Keratinocyte (primary cell): ENCODE measurements around the gene STARD5.

Source experiments
- EZH2 ChIP-seq: IDR thresholded peaks from one replicate; pipeline ENCODE4 v1.6.1; 2012; ENCODE audit warnings: inconsistent platforms, mild to moderate bottlenecking, low read length, moderate library complexity
- TF ChIP-seq, protein P1 (sequence below), 3 experiments: IDR thresholded peaks in 1 of 3; conservative IDR thresholded peaks in 1 of 3; optimal IDR thresholded peaks in 1 of 3; 2 replicates in 2 of 3; 3 replicates in 1 of 3; pipeline versions ENCODE3 to v1.5.1; 2011; ENCODE audit warnings: low read length in 3 of 3, mild to moderate bottlenecking in 3 of 3, moderate library complexity in 2 of 3, control low read depth in 1 of 3, inconsistent platforms in 1 of 3; ENCODE audit not compliant: insufficient read depth in 2 of 3; ENCODE audit errors: extremely low read depth in 1 of 3

DNA sequence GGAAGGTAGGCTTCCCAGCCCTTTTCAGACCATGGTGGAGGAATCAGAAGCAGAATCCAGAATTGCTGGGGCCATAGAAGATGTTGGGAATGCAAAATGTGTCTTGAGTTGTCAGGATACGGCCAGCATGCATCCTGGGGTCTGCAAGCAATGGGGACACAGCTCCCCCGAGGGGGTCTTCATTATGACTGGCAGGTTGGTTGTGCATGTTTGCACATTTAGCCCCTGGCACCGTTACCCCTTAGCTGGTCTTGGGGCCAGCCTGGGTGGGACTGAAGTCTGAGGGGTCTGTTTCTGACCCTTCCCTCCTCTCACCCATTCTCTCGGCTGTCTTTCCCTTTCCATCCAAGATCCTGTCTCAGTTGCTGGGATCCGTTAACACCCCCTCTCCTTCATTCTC lies 50.7 kb downstream of the STARD5 start:
- TF ChIP-seq, protein P1, sequence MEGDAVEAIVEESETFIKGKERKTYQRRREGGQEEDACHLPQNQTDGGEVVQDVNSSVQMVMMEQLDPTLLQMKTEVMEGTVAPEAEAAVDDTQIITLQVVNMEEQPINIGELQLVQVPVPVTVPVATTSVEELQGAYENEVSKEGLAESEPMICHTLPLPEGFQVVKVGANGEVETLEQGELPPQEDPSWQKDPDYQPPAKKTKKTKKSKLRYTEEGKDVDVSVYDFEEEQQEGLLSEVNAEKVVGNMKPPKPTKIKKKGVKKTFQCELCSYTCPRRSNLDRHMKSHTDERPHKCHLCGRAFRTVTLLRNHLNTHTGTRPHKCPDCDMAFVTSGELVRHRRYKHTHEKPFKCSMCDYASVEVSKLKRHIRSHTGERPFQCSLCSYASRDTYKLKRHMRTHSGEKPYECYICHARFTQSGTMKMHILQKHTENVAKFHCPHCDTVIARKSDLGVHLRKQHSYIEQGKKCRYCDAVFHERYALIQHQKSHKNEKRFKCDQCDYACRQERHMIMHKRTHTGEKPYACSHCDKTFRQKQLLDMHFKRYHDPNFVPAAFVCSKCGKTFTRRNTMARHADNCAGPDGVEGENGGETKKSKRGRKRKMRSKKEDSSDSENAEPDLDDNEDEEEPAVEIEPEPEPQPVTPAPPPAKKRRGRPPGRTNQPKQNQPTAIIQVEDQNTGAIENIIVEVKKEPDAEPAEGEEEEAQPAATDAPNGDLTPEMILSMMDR (optimal IDR thresholded peaks at IDR 0.05 in 1 of 3, IDR thresholded peaks at IDR 0.05 in 1 of 3, conservative IDR thresholded peaks at IDR 0.05 in 1 of 3; ENCODE audit: extremely low read depth in 1 of 3, insufficient read depth in 2 of 3, low read length in 3 of 3), result no peak
- no peak for TF ChIP-seq EZH2
